HCT116 (cell line): ENCODE measurements around the gene CNTNAP5. TPM values are rescaled to one million over a fixed set of nuclear protein-coding genes. Genes with fewer than 3 reads are reported as not detected.

Experiments used
- ATAC-seq: fragments of 200-7000 bp; cut with Tn5 transposase; 2 replicates; pipeline ENCODE4 v1.9.1; 2020; ENCODE audit warnings: mild to moderate bottlenecking, moderate library complexity
- BruUV-seq: library from RNA; stranded (reverse); fragments of 400-500 nt; replicated peaks from 2 replicates; lab custom pipeline; 2021; lab: Mats Ljungman, UMichigan
- CTCF ChIA-PET: fragments of 300-600 bp; sonication (Branson Sonifier 250); formaldehyde crosslinking; loops from one replicate; lab custom pipeline; 2021; ENCODE audit warnings: antibody characterized with exemption; lab: Charles Lee
- POLR2A ChIA-PET: fragments of 300-600, 350-600 bp; sonication (Branson Sonifier 250); formaldehyde crosslinking; loops from one replicate; lab custom pipeline; 2021; ENCODE audit warnings: antibody characterized with exemption; lab: Charles Lee
- RAD21 ChIA-PET, 2 experiments: fragments of 300-600 bp; sonication (Branson Sonifier 250); formaldehyde crosslinking; loops; one replicate each; lab custom pipeline; 2023; ENCODE audit warnings: low total read pairs in 2 of 2; ENCODE audit not compliant: uncharacterized antibody in 2 of 2, unreplicated experiment in 2 of 2, low non-redundant PET in 1 of 2; lab: Charles Lee
- DNase-seq: peaks from one replicate; pipeline ENCODE4 v3.0.0-alpha.2; 2010; ENCODE audit warnings: low read depth, low spot score
- H2AFZ ChIP-seq: fragments of 200-600 bp; shearing (Covaris generic), sonication (generic); 2 replicates; pipeline ENCODE4 v1.6.1; 2017; ENCODE audit warnings: low read depth, mixed run types, mixed read lengths, antibody characterized with exemption, low read length; ENCODE audit not compliant: poor library complexity, severe bottlenecking
- H3K27ac ChIP-seq: 2 replicates; pipeline ENCODE4 v1.5.1; 2012; ENCODE audit warnings: low read depth, low read length
- H3K27me3 ChIP-seq: fragments of 200-600 bp; sonication (generic); 2 replicates; pipeline ENCODE4 v1.6.1; 2016; ENCODE audit warnings: mixed run types, low read length, mixed read lengths; ENCODE audit not compliant: insufficient read depth
- H3K36me3 ChIP-seq, 2 experiments: fragments of 200-500 bp in 1 of 2; fragments of 200-600 bp in 1 of 2; sonication (Bioruptor generic) in 1 of 2; sonication (generic) in 1 of 2; 2 replicates each; pipeline versions ENCODE4 v1.5.1 to v1.6.1; 2014 to 2016; ENCODE audit warnings: low read length in 2 of 2, inconsistent platforms in 1 of 2, mixed read lengths in 1 of 2, mixed run types in 1 of 2; ENCODE audit not compliant: insufficient read depth in 2 of 2, control insufficient read depth in 1 of 2
- H3K4me1 ChIP-seq, 2 experiments: fragments of 200-600 bp in 1 of 2; sonication (generic) in 1 of 2; 2 replicates each; pipeline versions ENCODE4 v1.5.1 to v1.6.1; 2012 to 2017; ENCODE audit warnings: low read length in 2 of 2, inconsistent platforms in 1 of 2, mild to moderate bottlenecking in 1 of 2, mixed read lengths in 1 of 2, mixed run types in 1 of 2, moderate library complexity in 1 of 2; ENCODE audit not compliant: insufficient read depth in 2 of 2, control insufficient read depth in 1 of 2
- H3K4me2 ChIP-seq: fragments of 200-600 bp; sonication (generic); 2 replicates; pipeline ENCODE4 v1.6.1; 2017; ENCODE audit warnings: mixed run types, low read length, mixed read lengths
- H3K4me3 ChIP-seq, 2 experiments: fragments of 200-600 bp in 1 of 2; sonication (generic) in 1 of 2; replicated peaks in 1 of 2; 2 replicates each; pipeline ENCODE4 v1.5.1; 2011 to 2016; ENCODE audit warnings: low read length in 2 of 2, control low read depth in 1 of 2, low read depth in 1 of 2, mild to moderate bottlenecking in 1 of 2, mixed read lengths in 1 of 2, mixed run types in 1 of 2
- H3K79me2 ChIP-seq: fragments of 200-600 bp; sonication (generic); 2 replicates; pipeline ENCODE4 v1.6.1; 2017; ENCODE audit warnings: mild to moderate bottlenecking, mixed run types, low read length, moderate library complexity, mixed read lengths; ENCODE audit not compliant: insufficient read depth
- H3K9ac ChIP-seq: fragments of 200-600 bp; sonication (generic); 2 replicates; pipeline ENCODE4 v1.6.1; 2016; ENCODE audit warnings: low read length, mixed read lengths
- H3K9me2 ChIP-seq: fragments of 200-600 bp; sonication (generic), shearing (Covaris generic); 2 replicates; pipeline ENCODE4 v1.6.1; 2017; ENCODE audit warnings: mixed run types, mild to moderate bottlenecking, moderate library complexity; ENCODE audit not compliant: insufficient read depth
- H3K9me3 ChIP-seq, 2 experiments: fragments of 200-500 bp in 1 of 2; fragments of 200-600 bp in 1 of 2; sonication (Bioruptor generic) in 1 of 2; sonication (generic) in 1 of 2; 2 replicates each; pipeline ENCODE4 v1.6.1; 2014 to 2017; ENCODE audit warnings: low read length in 2 of 2, mixed read lengths in 2 of 2, inconsistent platforms in 1 of 2, low read depth in 1 of 2, mild to moderate bottlenecking in 1 of 2, mixed run types in 1 of 2, moderate library complexity in 1 of 2; ENCODE audit not compliant: control insufficient read depth in 1 of 2, insufficient read depth in 1 of 2
- H4K20me1 ChIP-seq: fragments of 200-600 bp; sonication (generic), shearing (Covaris generic); 2 replicates; pipeline ENCODE4 v1.6.1; 2017; ENCODE audit warnings: mixed run types, mild to moderate bottlenecking, moderate library complexity; ENCODE audit not compliant: insufficient read depth
- ATF3 ChIP-seq: IDR thresholded peaks from 2 replicates; pipeline ENCODE4 v1.6.1; 2012
- CBX3 ChIP-seq: IDR thresholded peaks from 2 replicates; pipeline ENCODE4 v1.6.1; 2012; ENCODE audit warnings: low read depth
- CEBPB ChIP-seq: IDR thresholded peaks from 2 replicates; pipeline ENCODE4 v1.6.1; 2012; ENCODE audit warnings: low read depth
- EGR1 ChIP-seq: IDR thresholded peaks from 2 replicates; pipeline ENCODE4 v1.6.1; 2012; ENCODE audit warnings: low read depth
- EZH2 ChIP-seq: fragments of 200-600 bp; sonication (generic); IDR thresholded peaks from 2 replicates; pipeline ENCODE4 v1.6.1; 2017; ENCODE audit warnings: antibody characterized with exemption, mixed run types
- EZH2phosphoT487 ChIP-seq: fragments of 200-600 bp; IDR thresholded peaks from 2 replicates; pipeline ENCODE4 v1.6.1; 2018; ENCODE audit warnings: antibody characterized with exemption, borderline replicate concordance
- FOSL1 ChIP-seq: IDR thresholded peaks from 2 replicates; pipeline ENCODE4 v1.6.1; 2012; ENCODE audit warnings: low read depth
- JUND ChIP-seq: IDR thresholded peaks from 2 replicates; pipeline ENCODE4 v1.6.1; 2012
- POLR2AphosphoS5 ChIP-seq: IDR thresholded peaks from 2 replicates; pipeline ENCODE4 v1.6.1; 2011; ENCODE audit warnings: mild to moderate bottlenecking, low read depth, low read length, moderate library complexity
- RAD21 ChIP-seq: IDR thresholded peaks from 2 replicates; pipeline ENCODE4 v1.6.1; 2012; ENCODE audit warnings: low read depth, mild to moderate bottlenecking
- SIN3A ChIP-seq: IDR thresholded peaks from 2 replicates; pipeline ENCODE4 v1.6.1; 2012; ENCODE audit warnings: low read depth
- SP1 ChIP-seq: IDR thresholded peaks from 2 replicates; pipeline ENCODE4 v1.6.1; 2012; ENCODE audit warnings: low read depth
- TCF7L2 ChIP-seq: IDR thresholded peaks from 2 replicates; pipeline ENCODE4 v1.7.0; 2011; ENCODE audit warnings: borderline replicate concordance, inconsistent platforms; ENCODE audit not compliant: insufficient read depth, insufficient read length; ENCODE audit errors: extremely low read depth
- ZFX ChIP-seq: fragments of 450-650 bp; IDR thresholded peaks from 2 replicates; pipeline ENCODE4 v1.6.1; 2017
- ZNF274 ChIP-seq: fragments of 200-500 bp; sonication (Bioruptor generic); IDR thresholded peaks from 2 replicates; pipeline ENCODE4 v1.6.1; 2014; ENCODE audit warnings: mild to moderate bottlenecking, low read depth, low read length, inconsistent platforms
- intact Hi-C: fragments of 100-400 bp; cut with micrococcal nuclease; formaldehyde crosslinking; loops from 2 replicates; pipeline ENCODE4 v1.10.0; 2022
- total RNA-seq: library from RNA; stranded (reverse); gene quantifications from one replicate; pipeline ENCODE4 v1.2.1, GENCODE V29; 2021; ENCODE audit not compliant: unreplicated experiment
- TF ChIP-seq, protein P1 (sequence below): IDR thresholded peaks from 2 replicates; pipeline ENCODE4 v1.6.1; 2012

Gene CNTNAP5
- total RNA-seq, 1 experiment from 2014 or later = not detected

GRCh38 chr2:124437811-124438210, 412.7 kb downstream of the CNTNAP5 start:
- H3K79me2 ChIP-seq = no peaks in the 10 kb centered on the region
- H3K36me3 ChIP-seq = no peaks in the 10 kb centered on the region
- H3K9me3 ChIP-seq = peaks cover 0 to 18% of the 10 kb centered on the region in 2 experiments; a peak in 1 of 4 replicates
- intact Hi-C loops = no loop called here
- no peak for DNase-seq
- BruUV-seq = no TSS peak
- TF ChIP-seq RAD21 = no peak
- no peak for TF ChIP-seq SIN3A
- TF ChIP-seq EZH2 = no peak
- TF ChIP-seq ZFX = no peak
- no peak for TF ChIP-seq CEBPB
- no peak for TF ChIP-seq FOSL1
- TF ChIP-seq TCF7L2 = no peak
- no peak for TF ChIP-seq JUND
- no peak for TF ChIP-seq SP1
- TF ChIP-seq EGR1 = no peak
- TF ChIP-seq ZNF274 = no peak
- no peak for TF ChIP-seq EZH2phosphoT487
- no peak for TF ChIP-seq CBX3
- TF ChIP-seq, protein P1, sequence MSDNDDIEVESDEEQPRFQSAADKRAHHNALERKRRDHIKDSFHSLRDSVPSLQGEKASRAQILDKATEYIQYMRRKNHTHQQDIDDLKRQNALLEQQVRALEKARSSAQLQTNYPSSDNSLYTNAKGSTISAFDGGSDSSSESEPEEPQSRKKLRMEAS = no peak
- no peak for TF ChIP-seq POLR2AphosphoS5
- TF ChIP-seq ATF3 = no peak
- POLR2A ChIA-PET = no interaction called here
- H4K20me1 ChIP-seq = no peaks in the 10 kb centered on the region
- no peak overlapping the region for H2AFZ ChIP-seq
- no peak overlapping the region for H3K4me2 ChIP-seq
- H3K9ac ChIP-seq = no peak overlapping the region
- RAD21 ChIA-PET = no interaction called here
- no peak for ATAC-seq
- CTCF ChIA-PET = no interaction called here
- no peaks in the 10 kb centered on the region for H3K27me3 ChIP-seq
- no peak overlapping the region for H3K4me3 ChIP-seq
- H3K4me1 ChIP-seq = no peaks in the 10 kb centered on the region
- H3K9me2 ChIP-seq = no peaks in the 10 kb centered on the region
- no peak overlapping the region for H3K27ac ChIP-seq
